OCI-LY1 (cell line): ENCODE measurements around the gene FLRT1.

ENCODE experiments used
- H2AFZ ChIP-seq: fragments of 200-600 bp; sonication (generic), shearing (Covaris generic); 2 replicates; pipeline ENCODE4 v1.6.0; 2014; ENCODE audit warnings: antibody characterized with exemption, mild to moderate bottlenecking, low read length
- H3F3A ChIP-seq: fragments of 200-600 bp; sonication (generic), shearing (Covaris generic); 2 replicates; pipeline ENCODE4 v1.6.0; 2014; ENCODE audit warnings: mild to moderate bottlenecking, antibody characterized with exemption, low read length, moderate library complexity; ENCODE audit not compliant: insufficient read depth
- H3K27ac ChIP-seq: fragments of 200-600 bp; sonication (generic); 2 replicates; pipeline ENCODE4 v1.5.1; 2014; ENCODE audit warnings: low read length, mixed run types, mild to moderate bottlenecking, low read depth; ENCODE audit not compliant: poor library complexity, severe bottlenecking
- H3K27me3 ChIP-seq: fragments of 200-600 bp; sonication (generic); 2 replicates; pipeline ENCODE4 v1.6.0; 2014; ENCODE audit warnings: antibody characterized with exemption, mild to moderate bottlenecking, low read length, moderate library complexity; ENCODE audit not compliant: insufficient read depth
- H3K36me3 ChIP-seq: fragments of 200-600 bp; sonication (generic); 2 replicates; pipeline ENCODE4 v1.6.1; 2014; ENCODE audit warnings: mild to moderate bottlenecking, antibody characterized with exemption, low read length, moderate library complexity, mixed read lengths; ENCODE audit not compliant: insufficient read depth
- H3K4me1 ChIP-seq: fragments of 200-600 bp; sonication (generic); 2 replicates; pipeline ENCODE4 v1.5.1; 2014; ENCODE audit warnings: mild to moderate bottlenecking, low read length, moderate library complexity; ENCODE audit not compliant: insufficient read depth, severe bottlenecking
- H3K4me2 ChIP-seq: fragments of 200-600 bp; sonication (generic), shearing (Covaris generic); 2 replicates; pipeline ENCODE4 v1.6.1; 2014; ENCODE audit warnings: low read length
- H3K4me3 ChIP-seq: fragments of 200-600 bp; sonication (generic); 2 replicates; pipeline ENCODE4 v1.5.1; 2014; ENCODE audit warnings: low read length, low read depth, mild to moderate bottlenecking, mixed read lengths; ENCODE audit not compliant: poor library complexity, severe bottlenecking
- H3K79me2 ChIP-seq: fragments of 200-600 bp; shearing (Covaris generic); 2 replicates; pipeline ENCODE4 v1.6.1; 2016; ENCODE audit warnings: mixed run types, low read length, mixed read lengths; ENCODE audit not compliant: insufficient read depth
- H3K9ac ChIP-seq: fragments of 200-600 bp; sonication (generic), shearing (Covaris generic); 2 replicates; pipeline ENCODE4 v1.6.1; 2014; ENCODE audit warnings: mild to moderate bottlenecking, low read length, mixed read lengths
- H3K9me2 ChIP-seq: fragments of 200-600 bp; sonication (generic), shearing (Covaris generic); 2 replicates; pipeline ENCODE4 v1.6.1; 2014; ENCODE audit warnings: low read depth, mild to moderate bottlenecking, low read length, mixed read lengths
- H3K9me3 ChIP-seq: fragments of 200-600 bp; shearing (Covaris generic); 2 replicates; pipeline ENCODE4 v1.6.1; 2014; ENCODE audit warnings: low read length, mixed read lengths
- H4K20me1 ChIP-seq: fragments of 200-600 bp; sonication (generic), shearing (Covaris generic); 2 replicates; pipeline ENCODE4 v1.6.0; 2016; ENCODE audit warnings: mild to moderate bottlenecking, low read length; ENCODE audit not compliant: insufficient read depth
- EZH2 ChIP-seq: fragments of 200-600 bp; sonication (generic), shearing (Covaris generic); IDR thresholded peaks from 2 replicates; pipeline ENCODE4 v1.8.0; 2017; ENCODE audit warnings: borderline replicate concordance, mixed run types, mild to moderate bottlenecking, antibody characterized with exemption, low read length, moderate library complexity, mixed read lengths
- TF ChIP-seq, protein P1 (sequence below): fragments of 200-600 bp; sonication (generic), shearing (Covaris generic); IDR thresholded peaks from 2 replicates; pipeline ENCODE4 v1.5.1; 2017; ENCODE audit warnings: mild to moderate bottlenecking, antibody characterized with exemption, low read length, moderate library complexity, mixed read lengths

FLRT1 gene

DNA sequence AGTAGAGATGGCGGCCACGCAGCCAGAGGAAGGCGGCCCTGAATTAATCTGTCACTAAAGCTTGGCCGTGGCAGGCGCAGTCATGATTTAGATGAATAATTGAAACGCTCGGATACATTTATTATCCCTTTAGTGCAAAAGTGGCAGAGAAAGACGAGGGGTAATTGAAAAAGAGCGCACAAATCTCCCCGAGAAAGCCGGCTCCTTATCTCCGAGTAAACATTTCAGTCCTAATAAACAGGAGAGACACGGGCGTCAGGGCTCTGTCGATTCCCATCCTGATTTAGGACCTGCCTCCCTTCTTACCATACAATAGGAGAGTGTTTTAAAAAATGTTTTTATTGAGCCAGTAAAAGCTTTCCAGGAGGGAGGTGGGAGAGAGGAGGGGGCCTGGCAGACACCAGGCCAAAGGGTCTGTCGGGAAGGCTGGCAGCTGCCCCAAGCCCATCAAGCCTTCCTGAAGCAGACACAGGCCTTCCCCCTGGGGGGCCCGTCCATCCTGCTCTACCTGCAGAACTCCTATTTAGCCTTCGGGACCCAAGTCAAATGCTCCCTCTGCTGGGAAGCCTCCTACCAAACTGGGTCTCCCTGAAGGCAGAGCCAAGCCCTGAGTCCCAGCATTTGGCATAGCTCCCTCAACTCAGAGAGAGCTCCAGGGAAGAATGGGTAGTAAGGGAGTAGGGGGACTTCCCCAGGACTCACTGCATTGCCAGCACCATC, 26.7 kb upstream of the FLRT1 start:
- H3K36me3 ChIP-seq, result no peaks in the 10 kb centered on the region
- TF ChIP-seq, protein P1, sequence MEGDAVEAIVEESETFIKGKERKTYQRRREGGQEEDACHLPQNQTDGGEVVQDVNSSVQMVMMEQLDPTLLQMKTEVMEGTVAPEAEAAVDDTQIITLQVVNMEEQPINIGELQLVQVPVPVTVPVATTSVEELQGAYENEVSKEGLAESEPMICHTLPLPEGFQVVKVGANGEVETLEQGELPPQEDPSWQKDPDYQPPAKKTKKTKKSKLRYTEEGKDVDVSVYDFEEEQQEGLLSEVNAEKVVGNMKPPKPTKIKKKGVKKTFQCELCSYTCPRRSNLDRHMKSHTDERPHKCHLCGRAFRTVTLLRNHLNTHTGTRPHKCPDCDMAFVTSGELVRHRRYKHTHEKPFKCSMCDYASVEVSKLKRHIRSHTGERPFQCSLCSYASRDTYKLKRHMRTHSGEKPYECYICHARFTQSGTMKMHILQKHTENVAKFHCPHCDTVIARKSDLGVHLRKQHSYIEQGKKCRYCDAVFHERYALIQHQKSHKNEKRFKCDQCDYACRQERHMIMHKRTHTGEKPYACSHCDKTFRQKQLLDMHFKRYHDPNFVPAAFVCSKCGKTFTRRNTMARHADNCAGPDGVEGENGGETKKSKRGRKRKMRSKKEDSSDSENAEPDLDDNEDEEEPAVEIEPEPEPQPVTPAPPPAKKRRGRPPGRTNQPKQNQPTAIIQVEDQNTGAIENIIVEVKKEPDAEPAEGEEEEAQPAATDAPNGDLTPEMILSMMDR, result no peak
- TF ChIP-seq EZH2, result no peak
- H4K20me1 ChIP-seq, result no peaks in the 10 kb centered on the region
- H3K9me2 ChIP-seq, result no peaks in the 10 kb centered on the region
- H3K4me3 ChIP-seq, result no peak overlapping the region
- H3K27me3 ChIP-seq, result peaks cover 9% of the 10 kb centered on the region; the same call in 1 of the 2 replicates
- no peak overlapping the region for H3K27ac ChIP-seq
- no peaks in the 10 kb centered on the region for H3K4me1 ChIP-seq
- no peak overlapping the region for H3K4me2 ChIP-seq
- H3K79me2 ChIP-seq, result no peaks in the 10 kb centered on the region
- no peak overlapping the region for H2AFZ ChIP-seq
- H3F3A ChIP-seq, result no peaks in the 10 kb centered on the region
- H3K9me3 ChIP-seq, result 0 out of 2 replicates have a peak, but pooled peaks cover 3% of the 10 kb centered on the region
- H3K9ac ChIP-seq, result no peak overlapping the region

DNA sequence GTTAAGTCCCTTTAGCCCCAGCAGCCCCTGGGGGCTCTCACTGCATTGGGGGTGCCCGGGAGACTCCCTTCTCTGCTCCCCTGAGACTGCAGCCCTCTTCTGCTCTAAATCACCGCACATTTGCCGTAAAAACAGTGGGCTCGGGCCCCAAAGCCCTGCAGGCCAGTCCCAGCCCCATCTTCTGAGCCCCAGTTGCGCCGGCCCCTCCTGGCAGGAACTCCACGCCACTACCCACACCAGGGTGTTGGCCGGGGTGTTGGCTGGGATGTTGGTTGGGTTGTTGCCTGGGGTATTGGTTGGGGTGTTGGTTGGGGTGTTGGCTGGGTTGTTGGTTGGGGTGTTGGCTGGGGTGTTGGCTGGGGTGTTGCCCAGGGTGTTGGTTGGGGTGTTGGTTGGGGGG, 26.0 kb upstream of the FLRT1 start:
- Histone ChIP-seq H3K27ac (no peak overlapping the region), H3K4me3 (no peak overlapping the region), H3K27me3 (peaks cover 9% of the 10 kb centered on the region; the same call in 1 of the 2 replicates), H3K36me3 (no peaks in the 10 kb centered on the region), H3F3A (no peaks in the 10 kb centered on the region), H3K9ac (no peak overlapping the region), H3K4me1 (no peaks in the 10 kb centered on the region), H3K9me2 (no peaks in the 10 kb centered on the region), H3K9me3 (0 out of 2 replicates have a peak, but pooled peaks cover 3% of the 10 kb centered on the region), H3K79me2 (no peaks in the 10 kb centered on the region), H4K20me1 (no peaks in the 10 kb centered on the region), H2AFZ (no peak overlapping the region), H3K4me2 (no peak overlapping the region)
- TF ChIP-seq EZH2, result no peak
- TF ChIP-seq, protein P1, result no peak

DNA sequence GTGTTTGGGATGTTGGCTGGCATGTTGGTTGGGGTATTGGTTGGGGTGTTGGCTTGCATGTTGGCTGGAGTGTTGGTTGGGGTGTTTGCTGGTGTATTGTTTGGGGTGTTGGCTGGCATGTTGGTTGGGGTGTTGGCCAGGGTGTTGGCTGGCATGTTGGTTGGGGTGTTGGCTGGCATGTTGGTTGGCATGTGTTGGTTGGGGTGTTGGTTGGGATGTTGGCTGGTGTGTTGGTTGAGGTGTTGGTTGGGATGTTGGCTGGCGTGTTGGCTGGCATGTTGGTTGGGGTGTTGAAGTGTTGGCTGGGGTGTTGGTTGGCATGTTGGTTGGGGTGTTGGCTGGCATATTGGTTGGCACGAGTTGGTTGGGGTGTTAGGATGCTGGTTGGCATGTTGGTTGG, 24.9 kb upstream of the FLRT1 start:
- Histone ChIP-seq H3K9ac (no peak overlapping the region), H3K4me3 (no peak overlapping the region), H3K79me2 (no peaks in the 10 kb centered on the region), H4K20me1 (no peaks in the 10 kb centered on the region), H3K27me3 (peaks cover 9% of the 10 kb centered on the region; the same call in 1 of the 2 replicates), H3K36me3 (no peaks in the 10 kb centered on the region), H3K9me2 (no peaks in the 10 kb centered on the region), H3K9me3 (0 out of 2 replicates have a peak, but pooled peaks cover 3% of the 10 kb centered on the region), H3K27ac (no peak overlapping the region), H3K4me1 (no peaks in the 10 kb centered on the region), H2AFZ (no peak overlapping the region), H3K4me2 (no peak overlapping the region), H3F3A (no peaks in the 10 kb centered on the region)
- TF ChIP-seq, protein P1, result no peak
